ENCODE measurements around the gene ARHGAP20.

Gene ARHGAP20

GRCh38 chr11:110599207-110599606 lies 113.0 kb downstream of the ARHGAP20 start:
- DNase-seq: no peak

- DNase-seq: no peak
Measured at GRCh38 chr11:110598725-110599124, 113.5 kb downstream of the ARHGAP20 start.

- no peak for DNase-seq
Measured at GRCh38 chr11:110587972-110588371, 124.3 kb downstream of the ARHGAP20 start.

- no peak for DNase-seq
Measured at GRCh38 chr11:110587129-110587528, 125.1 kb downstream of the ARHGAP20 start.

- no peak for DNase-seq
Measured at GRCh38 chr11:110584150-110584549, 128.1 kb downstream of the ARHGAP20 start.

GRCh38 chr11:110582728-110583432 lies 129.4 kb downstream of the ARHGAP20 start:
- DNase-seq: no peak

GRCh38 chr11:110580571-110580970 lies 131.7 kb downstream of the ARHGAP20 start:
- DNase-seq: no peak

GRCh38 chr11:110573411-110573810 lies 138.8 kb downstream of the ARHGAP20 start:
- DNase-seq: no peak

- DNase-seq: no peak
Measured at GRCh38 chr11:110571081-110571720, 141.0 kb downstream of the ARHGAP20 start.

GRCh38 chr11:110566577-110566976 lies 145.7 kb downstream of the ARHGAP20 start:
- DNase-seq: no peak

- no peak for DNase-seq
Measured at GRCh38 chr11:110565357-110566336, 146.6 kb downstream of the ARHGAP20 start.

GRCh38 chr11:110564676-110565356 lies 147.4 kb downstream of the ARHGAP20 start:
- DNase-seq: no peak

GRCh38 chr11:110544779-110545178 lies 167.5 kb downstream of the ARHGAP20 start:
- DNase-seq: no peak

- DNase-seq: no peak
Measured at GRCh38 chr11:110538154-110538553, 174.1 kb downstream of the ARHGAP20 start.

GRCh38 chr11:110530900-110531741 lies 181.1 kb downstream of the ARHGAP20 start:
- no peak for DNase-seq

GRCh38 chr11:110529043-110529442 lies 183.2 kb downstream of the ARHGAP20 start:
- DNase-seq: no peak

- no peak for DNase-seq
Measured at GRCh38 chr11:110527146-110527545, 185.1 kb downstream of the ARHGAP20 start.
